ENCODE data around the gene FGFR2. TPM values are rescaled to one million over a fixed set of nuclear protein-coding genes. Genes with fewer than 3 reads are reported as not detected.
"Not testable (repeated sequence)": the region's sequence is repeated elsewhere in the genome, so short reads cannot be mapped to it uniquely, and the experiment has no call there.

FGFR2 gene
- total RNA-seq, 1 donor from 2014 or later: 11.8 TPM

GRCh38 chr10:121556918-121557573, 41.2 kb downstream of the FGFR2 start:
- TF ChIP-seq CTCF (IDR thresholded peaks at IDR 0.05; ENCODE audit: insufficient read depth, low read depth, low read length) (no peak), EZH2 (IDR thresholded peaks at IDR 0.05; ENCODE audit: insufficient read depth, low read length) (no peak)
- no peak for DNase-seq (ENCODE audit: low read depth)
- no peaks in the 10 kb centered on the region for H3K36me3 Mint-ChIP-seq (ENCODE audit: low read depth, unreplicated experiment)
- no peaks in the 10 kb centered on the region for H3K9me3 ChIP-seq (ENCODE audit: insufficient read depth, low read depth, low read length)
- H3K27ac ChIP-seq (ENCODE audit: low read depth, low read length): no peak overlapping the region
- no peak for FAIRE-seq
- H3K27me3 ChIP-seq (ENCODE audit: insufficient read depth, low read length): no peaks in the 10 kb centered on the region
- H3K9me3 Mint-ChIP-seq (ENCODE audit: unreplicated experiment): no peaks in the 10 kb centered on the region
- no peak overlapping the region for H3K4me2 ChIP-seq (ENCODE audit: low read length)
- no peaks in the 10 kb centered on the region for H3K27me3 Mint-ChIP-seq (ENCODE audit: low read depth, unreplicated experiment)
- H3K4me3 Mint-ChIP-seq (ENCODE audit: unreplicated experiment): no peak overlapping the region
- no peak overlapping the region for H3K27ac Mint-ChIP-seq (ENCODE audit: unreplicated experiment)
- H2AFZ ChIP-seq (ENCODE audit: low read depth, low read length): no peak overlapping the region
- H3K79me2 ChIP-seq (ENCODE audit: insufficient read depth, low read length): no peaks in the 10 kb centered on the region
- H3K4me1 ChIP-seq (ENCODE audit: insufficient read depth, low read length): no peaks in the 10 kb centered on the region
- no peak overlapping the region for H3K9ac ChIP-seq (ENCODE audit: low read length)
- no peaks in the 10 kb centered on the region for H3K36me3 ChIP-seq (ENCODE audit: insufficient read depth, low read length)
- peaks cover 5% of the 10 kb centered on the region for H3K4me1 Mint-ChIP-seq (ENCODE audit: low read depth, unreplicated experiment)
- H4K20me1 ChIP-seq (ENCODE audit: insufficient read depth, low read length): no peaks in the 10 kb centered on the region
- H3K4me3 ChIP-seq (ENCODE audit: insufficient read depth, low read depth, low read length): no peak overlapping the region

- no peaks in the 10 kb centered on the region for H3K9me3 ChIP-seq (ENCODE audit: insufficient read depth, low read depth, low read length)
- DNase-seq (ENCODE audit: low read depth) (no peak), FAIRE-seq (no peak)
- Mint-ChIP-seq H3K9me3 (ENCODE audit: unreplicated experiment) (peaks cover 2% of the 10 kb centered on the region), H3K36me3 (ENCODE audit: low read depth, unreplicated experiment) (no peaks in the 10 kb centered on the region), H3K4me1 (ENCODE audit: low read depth, unreplicated experiment) (peaks cover 5% of the 10 kb centered on the region), H3K27ac (ENCODE audit: unreplicated experiment) (no peak overlapping the region), H3K27me3 (ENCODE audit: low read depth, unreplicated experiment) (no peaks in the 10 kb centered on the region), H3K4me3 (ENCODE audit: unreplicated experiment) (no peak overlapping the region)
- no peaks in the 10 kb centered on the region for H3K27me3 ChIP-seq (ENCODE audit: insufficient read depth, low read length)
- no peak overlapping the region for H2AFZ ChIP-seq (ENCODE audit: low read depth, low read length)
- H3K4me2 ChIP-seq (ENCODE audit: low read length): no peak overlapping the region
- H3K4me3 ChIP-seq (ENCODE audit: insufficient read depth, low read depth, low read length): no peak overlapping the region
- no peak overlapping the region for H3K27ac ChIP-seq (ENCODE audit: low read depth, low read length)
- H3K4me1 ChIP-seq (ENCODE audit: insufficient read depth, low read length): no peaks in the 10 kb centered on the region
- no peaks in the 10 kb centered on the region for H3K36me3 ChIP-seq (ENCODE audit: insufficient read depth, low read length)
- H3K79me2 ChIP-seq (ENCODE audit: insufficient read depth, low read length): no peaks in the 10 kb centered on the region
- no peak overlapping the region for H3K9ac ChIP-seq (ENCODE audit: low read length)
- no peaks in the 10 kb centered on the region for H4K20me1 ChIP-seq (ENCODE audit: insufficient read depth, low read length)
- no peak for TF ChIP-seq EZH2 (IDR thresholded peaks at IDR 0.05; ENCODE audit: insufficient read depth, low read length)
- no peak for TF ChIP-seq CTCF (IDR thresholded peaks at IDR 0.05; ENCODE audit: insufficient read depth, low read depth, low read length)
Observed at GRCh38 chr10:121556455-121556854, 41.8 kb downstream of the FGFR2 start.

GRCh38 chr10:121554916-121555315, 43.3 kb downstream of the FGFR2 start:
- not testable (repeated sequence) for H2AFZ ChIP-seq (ENCODE audit: low read depth, low read length); H3K4me3 Mint-ChIP-seq (ENCODE audit: unreplicated experiment); H3K9me3 Mint-ChIP-seq (ENCODE audit: unreplicated experiment); H4K20me1 ChIP-seq (ENCODE audit: insufficient read depth, low read length); H3K27me3 Mint-ChIP-seq (ENCODE audit: low read depth, unreplicated experiment); H3K4me1 ChIP-seq (ENCODE audit: insufficient read depth, low read length); H3K9me3 ChIP-seq (ENCODE audit: insufficient read depth, low read depth, low read length); DNase-seq (ENCODE audit: low read depth); H3K27me3 ChIP-seq (ENCODE audit: insufficient read depth, low read length); H3K4me2 ChIP-seq (ENCODE audit: low read length); H3K36me3 Mint-ChIP-seq (ENCODE audit: low read depth, unreplicated experiment); H3K4me3 ChIP-seq (ENCODE audit: insufficient read depth, low read depth, low read length); H3K36me3 ChIP-seq (ENCODE audit: insufficient read depth, low read length); H3K27ac ChIP-seq (ENCODE audit: low read depth, low read length); H3K9ac ChIP-seq (ENCODE audit: low read length); FAIRE-seq; H3K27ac Mint-ChIP-seq (ENCODE audit: unreplicated experiment); H3K79me2 ChIP-seq (ENCODE audit: insufficient read depth, low read length); H3K4me1 Mint-ChIP-seq (ENCODE audit: low read depth, unreplicated experiment)

Data from astrocyte (in vitro differentiated cells and primary cell).